NCI-H69 (cell line): ENCODE measurements around the gene OSBPL8.

ENCODE experiments used
- DNase-seq: peaks from one replicate; lab custom pipeline; 2025; lab: John Stamatoyannopoulos, UW

OSBPL8 gene

GRCh38 chr12:76559400-76560085 lies at the start of gene OSBPL8:
TSS of gene OSBPL8 (minus strand) at chr12:76559771. CDS start at chr12:76487551, 72,220 bp downstream.
- DNase-seq: peak; percentile 92

GRCh38 chr12:76608070-76608469 lies 48.5 kb upstream of the OSBPL8 start:
- DNase-seq: no peak

- DNase-seq: no peak
Measured at GRCh38 chr12:76595056-76595455, 35.5 kb upstream of the OSBPL8 start.

- DNase-seq: no peak
Measured at GRCh38 chr12:76591476-76591875, 31.9 kb upstream of the OSBPL8 start.

GRCh38 chr12:76590131-76590530 lies 30.6 kb upstream of the OSBPL8 start:
- no peak for DNase-seq

- no peak for DNase-seq
Measured at GRCh38 chr12:76588881-76589565, 29.5 kb upstream of the OSBPL8 start.

GRCh38 chr12:76587428-76588178 lies 28.0 kb upstream of the OSBPL8 start:
- no peak for DNase-seq

- peak; percentile 33 for DNase-seq
Measured at GRCh38 chr12:76586764-76587395, 27.3 kb upstream of the OSBPL8 start.

- DNase-seq: no peak
Measured at GRCh38 chr12:76583301-76583700, 23.7 kb upstream of the OSBPL8 start.

- DNase-seq: no peak
Measured at GRCh38 chr12:76573840-76574373, 14.3 kb upstream of the OSBPL8 start.

- DNase-seq: no peak
Measured at GRCh38 chr12:76571256-76571655, 11.7 kb upstream of the OSBPL8 start.

GRCh38 chr12:76569685-76570604 lies 10.4 kb upstream of the OSBPL8 start:
- DNase-seq: no peak

GRCh38 chr12:76568888-76569551 lies 9.4 kb upstream of the OSBPL8 start:
- DNase-seq: no peak

- DNase-seq: no peak
Measured at GRCh38 chr12:76568130-76568529, 8.6 kb upstream of the OSBPL8 start.

- no peak for DNase-seq
Measured at GRCh38 chr12:76563061-76563460, 3.5 kb upstream of the OSBPL8 start.

GRCh38 chr12:76562130-76562529 lies 2.6 kb upstream of the OSBPL8 start:
- DNase-seq: no peak

- DNase-seq: no peak
Measured at GRCh38 chr12:76560086-76560491, 518 bp upstream of the OSBPL8 start.

GRCh38 chr12:76558684-76559399 lies 729 bp downstream of the OSBPL8 start:
- peak; percentile 62 for DNase-seq

- no peak for DNase-seq
Measured at GRCh38 chr12:76556368-76556767, 3.2 kb downstream of the OSBPL8 start.

GRCh38 chr12:76555797-76556196 lies 3.8 kb downstream of the OSBPL8 start:
- DNase-seq: no peak
